GM19372 (cell line): ENCODE measurements around the gene TK1.

Experiments
- ATAC-seq: cut with Tn5 transposase; IDR thresholded peaks from one replicate; pipeline ENCODE4 v1.9.1; 2021; ENCODE audit warnings: mild to moderate bottlenecking, low read depth, moderate library complexity; ENCODE audit not compliant: unreplicated experiment

The TK1 gene

GRCh38 chr17:78135858-78136500, 50.9 kb downstream of the TK1 start:
- ATAC-seq = no peak

- ATAC-seq = no peak
Measured at GRCh38 chr17:78134899-78135385, 51.9 kb downstream of the TK1 start.

GRCh38 chr17:78133971-78134898, 52.6 kb downstream of the TK1 start:
- no peak for ATAC-seq

DNA sequence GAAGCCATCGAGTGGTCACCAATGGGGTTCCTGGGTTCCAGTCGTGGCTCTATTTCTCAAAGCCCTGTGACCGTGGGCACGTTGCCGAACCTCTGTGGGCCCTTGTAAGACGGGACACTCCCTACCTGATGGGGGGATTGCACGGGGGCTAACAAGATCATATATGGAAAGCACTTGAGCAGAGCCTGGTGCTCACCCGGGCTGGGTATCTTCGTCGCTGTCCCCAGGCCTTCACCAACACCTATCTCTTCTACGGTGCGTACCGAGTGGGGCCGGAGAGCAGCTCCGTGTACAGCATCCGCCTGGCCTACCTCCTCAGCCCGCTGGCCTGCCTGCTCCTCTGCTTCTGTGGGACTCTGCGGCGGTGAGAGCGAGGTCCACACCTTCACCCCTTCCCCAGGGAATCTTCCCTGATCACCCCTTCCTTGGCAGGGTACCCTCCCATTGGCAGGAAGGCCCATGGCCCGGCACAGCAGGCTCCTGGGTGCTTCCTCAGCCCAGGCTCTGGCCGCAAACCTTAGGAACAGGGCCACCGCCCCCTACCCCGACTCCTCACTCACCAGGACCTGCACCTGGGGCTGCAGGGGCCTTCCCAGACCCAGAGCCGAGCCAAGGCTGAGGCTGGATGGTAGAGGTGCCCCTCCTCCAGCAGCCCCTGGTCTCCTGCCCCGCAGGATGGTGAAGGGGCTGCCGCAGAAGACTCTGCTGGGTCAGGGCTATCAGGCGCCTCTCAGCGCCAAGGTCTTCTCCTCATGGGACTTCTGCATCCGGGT, 53.5 kb downstream of the TK1 start:
- no peak for ATAC-seq

DNA sequence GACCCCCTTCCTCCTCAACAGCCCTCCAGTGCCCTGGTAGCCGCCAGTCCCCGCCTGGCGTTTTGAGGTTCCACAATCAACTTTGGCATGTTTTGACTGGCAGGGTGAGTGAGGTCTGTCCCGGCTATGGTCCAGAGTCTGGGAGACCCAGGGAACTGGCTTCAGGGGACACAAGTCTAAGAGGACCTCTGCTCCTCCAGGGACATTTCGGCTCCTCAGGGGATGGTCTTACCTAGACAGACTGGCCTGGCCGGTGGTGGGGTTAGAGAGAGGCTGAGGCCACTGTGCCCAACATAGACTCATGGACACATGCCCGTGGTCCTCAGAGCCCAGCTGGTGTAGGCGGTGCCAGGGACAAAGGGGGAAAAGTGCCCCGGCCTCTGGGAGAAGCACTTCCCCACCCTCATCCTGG, 54.1 kb downstream of the TK1 start:
- no peak for ATAC-seq

DNA sequence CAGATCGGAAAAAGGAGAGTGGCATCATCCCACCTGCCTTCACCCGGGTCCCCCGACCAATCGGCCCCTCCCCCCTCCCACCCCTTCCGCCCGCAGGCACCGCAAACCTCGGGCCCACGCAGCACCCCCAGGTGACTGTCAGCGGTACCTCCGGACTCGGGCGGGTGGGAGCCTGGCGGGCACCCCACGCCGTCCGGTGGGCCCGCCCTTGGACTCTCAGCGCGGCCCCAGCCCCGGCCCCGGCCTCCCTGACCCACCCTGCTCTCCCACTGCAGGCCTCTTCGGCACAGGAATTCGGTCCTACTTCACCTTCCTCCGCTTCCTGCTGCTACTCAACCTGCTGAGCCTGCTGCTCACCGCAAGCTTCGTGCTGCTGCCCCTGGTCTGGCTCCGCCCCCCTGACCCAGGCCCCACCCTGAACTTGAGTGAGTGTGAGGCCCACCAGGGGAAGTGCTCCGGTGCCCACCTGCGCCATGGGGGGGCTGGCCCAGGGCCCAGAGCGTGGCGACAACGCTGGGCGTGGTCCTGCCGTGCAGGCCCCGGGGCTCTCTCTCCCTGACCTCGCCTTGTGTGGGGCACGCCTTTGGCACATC, 54.7 kb downstream of the TK1 start:
- ATAC-seq = no peak

- ATAC-seq = no peak
Measured at GRCh38 chr17:78131172-78132083, 55.4 kb downstream of the TK1 start.

- ATAC-seq = no peak
Measured at GRCh38 chr17:78130437-78131101, 56.3 kb downstream of the TK1 start, which contains the start of gene TMC8. Gene TMC8, plus strand, starts transcription at chr17:78130771. Its CDS starts 818 bp downstream, at chr17:78131589.

- ATAC-seq = no peak
Measured at GRCh38 chr17:78130090-78130436, 56.8 kb downstream of the TK1 start.

GRCh38 chr17:78129351-78130089, 57.3 kb downstream of the TK1 start:
- ATAC-seq = no peak

- no peak for ATAC-seq
Measured at GRCh38 chr17:78128551-78129350, 58.1 kb downstream of the TK1 start, which contains the start of gene TMC6. Gene TMC6, minus strand, starts transcription at chr17:78128755. Its CDS starts 1,923 bp downstream, at chr17:78126832.

- ATAC-seq = no peak
Measured at GRCh38 chr17:78127888-78128550, 58.8 kb downstream of the TK1 start.

- no peak for ATAC-seq
Measured at GRCh38 chr17:78127239-78127887, 59.5 kb downstream of the TK1 start.

DNA sequence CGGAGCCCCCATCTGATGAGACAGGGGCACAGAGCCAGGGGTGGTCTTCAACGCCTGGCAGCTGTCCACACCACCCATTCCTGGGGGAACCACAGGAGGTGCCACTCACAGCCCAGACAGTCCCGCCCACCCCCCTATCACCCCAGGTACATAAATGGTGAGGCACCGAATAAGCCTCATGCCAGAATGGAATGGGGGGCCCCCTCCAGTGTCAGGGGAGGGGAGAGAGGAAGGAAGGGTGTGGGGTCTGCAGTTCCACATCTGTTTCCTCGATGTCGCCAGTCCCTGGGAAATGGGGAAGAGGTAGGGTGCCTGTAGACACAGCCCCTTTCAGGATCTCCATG, 60.0 kb downstream of the TK1 start:
- no peak for ATAC-seq

DNA sequence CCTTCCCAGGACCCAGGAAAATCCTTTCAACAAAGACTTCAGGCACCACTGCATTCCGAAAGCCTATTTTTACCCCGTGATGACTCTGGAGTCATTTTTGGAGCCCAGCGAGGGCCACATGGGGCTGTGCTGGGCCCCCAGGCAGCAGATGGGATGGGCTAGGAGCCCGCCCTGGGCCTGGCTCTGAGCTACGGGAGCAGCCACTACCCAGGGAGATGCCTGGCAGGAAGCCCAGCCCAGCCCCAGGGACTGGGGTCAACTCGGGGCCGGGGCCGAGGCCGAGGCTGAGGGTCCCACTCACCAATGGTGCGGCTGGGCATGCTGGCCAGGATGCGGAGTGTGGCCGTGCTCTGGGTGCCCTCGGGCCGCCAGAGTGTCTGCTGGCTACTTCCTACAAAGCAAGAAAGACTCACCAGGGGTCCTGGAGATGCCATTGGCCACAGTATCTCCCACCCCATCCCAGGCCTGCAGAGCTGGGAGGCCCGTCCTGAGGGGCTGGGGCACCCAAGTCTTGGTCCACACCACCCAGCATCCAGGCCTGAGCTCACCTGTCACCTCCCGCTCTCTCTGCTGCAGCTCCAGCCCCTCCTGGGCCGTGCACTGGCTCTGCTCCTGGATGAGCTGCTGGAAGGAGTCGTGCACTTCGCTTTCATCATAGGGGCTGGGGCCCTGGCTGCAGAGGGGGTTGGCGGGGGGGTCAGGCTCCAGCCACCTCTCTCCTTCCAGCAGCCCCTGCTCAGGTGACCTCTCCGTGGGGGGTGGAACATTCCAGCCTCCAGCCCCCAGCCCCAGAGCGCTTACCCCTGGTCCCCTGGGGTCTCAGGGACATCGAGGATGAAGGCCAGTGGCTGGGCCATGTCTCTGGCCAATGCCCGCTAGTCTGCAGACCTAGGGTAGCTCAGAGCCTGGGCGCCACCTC, 60.6 kb downstream of the TK1 start:
- ATAC-seq = no peak
